ENCODE measurements around the gene ZNF611. TPM values are rescaled to one million over a fixed set of nuclear protein-coding genes. Genes with fewer than 3 reads are reported as not detected.
"Not testable (repeated sequence)": the region's sequence is repeated elsewhere in the genome, so short reads cannot be mapped to it uniquely, and the experiment has no call there.

The ZNF611 gene
- total and polyA plus RNA-seq, 10 of the 15 experiments (the other 5 are each of a cell fraction or from before 2014, with no cell fraction given) = 1.4 to 16.8 (median 7.6) TPM

DNA sequence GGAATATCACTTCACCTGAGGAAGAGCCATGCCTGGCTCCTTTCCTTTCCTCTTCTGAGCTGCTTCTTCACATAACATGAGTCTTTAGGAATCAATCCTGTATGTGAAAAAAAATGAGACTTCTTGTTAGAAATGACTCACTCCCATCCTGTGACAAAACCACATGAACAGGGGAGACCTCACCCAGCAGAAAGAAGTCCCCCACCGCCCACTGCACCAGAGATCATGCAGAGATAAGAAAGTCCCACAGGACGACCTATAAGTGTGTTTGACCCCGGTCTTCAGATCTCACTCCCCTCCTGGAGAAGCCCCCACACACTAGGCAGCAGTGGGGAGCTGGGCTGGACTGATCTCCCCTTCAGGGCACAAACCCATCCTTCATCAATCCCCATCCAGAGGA, 44.0 kb upstream of the ZNF611 start (continued):
- TF ChIP-seq, protein P1, sequence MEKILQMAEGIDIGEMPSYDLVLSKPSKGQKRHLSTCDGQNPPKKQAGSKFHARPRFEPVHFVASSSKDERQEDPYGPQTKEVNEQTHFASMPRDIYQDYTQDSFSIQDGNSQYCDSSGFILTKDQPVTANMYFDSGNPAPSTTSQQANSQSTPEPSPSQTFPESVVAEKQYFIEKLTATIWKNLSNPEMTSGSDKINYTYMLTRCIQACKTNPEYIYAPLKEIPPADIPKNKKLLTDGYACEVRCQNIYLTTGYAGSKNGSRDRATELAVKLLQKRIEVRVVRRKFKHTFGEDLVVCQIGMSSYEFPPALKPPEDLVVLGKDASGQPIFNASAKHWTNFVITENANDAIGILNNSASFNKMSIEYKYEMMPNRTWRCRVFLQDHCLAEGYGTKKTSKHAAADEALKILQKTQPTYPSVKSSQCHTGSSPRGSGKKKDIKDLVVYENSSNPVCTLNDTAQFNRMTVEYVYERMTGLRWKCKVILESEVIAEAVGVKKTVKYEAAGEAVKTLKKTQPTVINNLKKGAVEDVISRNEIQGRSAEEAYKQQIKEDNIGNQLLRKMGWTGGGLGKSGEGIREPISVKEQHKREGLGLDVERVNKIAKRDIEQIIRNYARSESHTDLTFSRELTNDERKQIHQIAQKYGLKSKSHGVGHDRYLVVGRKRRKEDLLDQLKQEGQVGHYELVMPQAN (conservative IDR thresholded peaks at IDR 0.05) = no peak
- peak; percentile 50; the same call in 1 of the 2 replicates for TF ChIP-seq DPF2 (IDR thresholded peaks at IDR 0.05)
- no peak for TF ChIP-seq BMI1 (IDR thresholded peaks at IDR 0.05; ENCODE audit: borderline replicate concordance)
- no peak for TF ChIP-seq YBX1 (IDR thresholded peaks at IDR 0.05)
- 0 out of 2 replicates have a peak, but pooled peaks have one; percentile 13 for TF ChIP-seq JUND (IDR thresholded peaks at IDR 0.05; ENCODE audit: low read depth, low read length)
- peak; percentile 85 for TF ChIP-seq RUNX3 (IDR thresholded peaks at IDR 0.05; ENCODE audit: low read length)
- no peak for TF ChIP-seq SP1 (IDR thresholded peaks at IDR 0.05; ENCODE audit: low read depth, low read length)
- peak in 1 of 2 experiments; percentile 43; a peak in 1 of 4 replicates for TF ChIP-seq BHLHE40 (IDR thresholded peaks at IDR 0.05; ENCODE audit: borderline replicate concordance in 1 of 2, low read depth in 2 of 2, low read length in 1 of 2)
- TF ChIP-seq JUNB (IDR thresholded peaks at IDR 0.05) = peak; percentile 63; the same call in 1 of the 2 replicates
- TF ChIP-seq EP300 (IDR thresholded peaks at IDR 0.05; ENCODE audit: borderline replicate concordance in 1 of 2, control insufficient read depth in 1 of 2, low read depth in 2 of 2, low read length in 2 of 2) = 0 out of 4 replicates have a peak, but pooled peaks of 1 of the 2 experiments have one; percentile 21
- TF ChIP-seq MEF2B (IDR thresholded peaks at IDR 0.05; ENCODE audit: partially characterized antibody, poor library complexity, severe bottlenecking) = peak; percentile 61
- TF ChIP-seq ATF7 (IDR thresholded peaks at IDR 0.05; ENCODE audit: low read depth) = 0 out of 2 replicates have a peak, but pooled peaks have one; percentile 34
- peak; percentile 53; the same call in 1 of the 2 replicates for TF ChIP-seq ZNF384 (IDR thresholded peaks at IDR 0.05; ENCODE audit: borderline replicate concordance, low read depth, low read length)
- TF ChIP-seq IKZF1 (conservative IDR thresholded peaks at IDR 0.05) = peak; percentile 40; the same call in 1 of the 2 replicates
- TF ChIP-seq MTA2 (IDR thresholded peaks at IDR 0.05; ENCODE audit: low read depth) = peak; percentile 42; the same call in 1 of the 2 replicates

DNA sequence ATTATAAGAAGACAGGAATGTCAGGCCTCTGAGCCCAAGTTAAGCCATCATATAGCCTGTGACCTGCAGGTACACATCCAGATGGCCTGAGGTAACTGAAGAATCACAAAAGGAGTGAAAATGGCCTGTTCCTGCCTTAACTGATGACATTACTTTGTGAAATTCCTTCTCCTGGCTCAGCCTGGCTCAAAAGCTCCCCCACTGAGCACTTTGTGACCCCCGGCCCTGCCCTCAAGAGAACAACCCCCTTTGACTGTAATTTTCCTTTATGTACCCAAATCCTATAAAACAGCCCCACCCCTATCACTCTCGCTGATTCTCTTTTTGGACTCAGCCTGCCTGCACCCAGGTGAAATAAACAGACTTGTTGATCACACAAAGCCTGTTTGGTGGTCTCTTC, 21.6 kb upstream of the ZNF611 start:
- H3K27ac ChIP-seq (ENCODE audit: control insufficient read depth, insufficient read depth); H4K20me1 ChIP-seq (ENCODE audit: control insufficient read depth, insufficient read depth); H2AFZ ChIP-seq (ENCODE audit: control insufficient read depth, low read depth, low read length); H3K79me2 ChIP-seq (ENCODE audit: control insufficient read depth, insufficient read depth, low read length); H3K36me3 ChIP-seq (ENCODE audit: control insufficient read depth in 2 of 2, insufficient read depth in 2 of 2, low read length in 1 of 2); H3K4me3 ChIP-seq; in situ Hi-C loops (cut with MboI); RAD21 ChIA-PET (ENCODE audit: unreplicated experiment); SMC1A ChIA-PET (ENCODE audit: uncharacterized antibody, unreplicated experiment); H3K27me3 ChIP-seq (replicated peaks in 1 of 2; ENCODE audit: control insufficient read depth in 2 of 2, insufficient read depth in 2 of 2, low read length in 1 of 2); DNase-seq (ENCODE audit: low read depth, low spot score); H3K9me3 ChIP-seq (replicated peaks; ENCODE audit: control insufficient read depth, insufficient read depth, low read length); POLR2A ChIA-PET; ATAC-seq; BruUV-seq (replicated peaks); H3K4me2 ChIP-seq (ENCODE audit: control insufficient read depth, insufficient read depth); FAIRE-seq; CTCF ChIA-PET; intact Hi-C loops (cut with micrococcal nuclease; ENCODE audit: unreplicated experiment); H3K9ac ChIP-seq (ENCODE audit: control insufficient read depth, insufficient read depth, low read length); H3K4me1 ChIP-seq (ENCODE audit: control insufficient read depth, insufficient read depth, low read length): not testable (repeated sequence)
- WGBS (ENCODE audit: insufficient coverage, insufficient replicate concordance, low lambda C conversion rate, missing lambda C conversion rate) = 62% methylated on average over 2 of the region's 2 CpGs
